DND-41 (cell line): ENCODE data around the gene NFE2L2.

Experiments
- EZH2 ChIP-seq: IDR thresholded peaks from 3 replicates; pipeline ENCODE4 v1.6.1; 2012; ENCODE audit warnings: borderline replicate concordance, low read depth, mild to moderate bottlenecking, moderate library complexity, low read length, inconsistent platforms; ENCODE audit not compliant: severe bottlenecking
- TF ChIP-seq, protein P1 (sequence below): IDR thresholded peaks from 2 replicates; pipeline ENCODE4 v1.5.1; 2012; ENCODE audit warnings: borderline replicate concordance, low read length, moderate library complexity, mild to moderate bottlenecking; ENCODE audit not compliant: poor library complexity, severe bottlenecking; ENCODE audit errors: extremely low read depth

DNA sequence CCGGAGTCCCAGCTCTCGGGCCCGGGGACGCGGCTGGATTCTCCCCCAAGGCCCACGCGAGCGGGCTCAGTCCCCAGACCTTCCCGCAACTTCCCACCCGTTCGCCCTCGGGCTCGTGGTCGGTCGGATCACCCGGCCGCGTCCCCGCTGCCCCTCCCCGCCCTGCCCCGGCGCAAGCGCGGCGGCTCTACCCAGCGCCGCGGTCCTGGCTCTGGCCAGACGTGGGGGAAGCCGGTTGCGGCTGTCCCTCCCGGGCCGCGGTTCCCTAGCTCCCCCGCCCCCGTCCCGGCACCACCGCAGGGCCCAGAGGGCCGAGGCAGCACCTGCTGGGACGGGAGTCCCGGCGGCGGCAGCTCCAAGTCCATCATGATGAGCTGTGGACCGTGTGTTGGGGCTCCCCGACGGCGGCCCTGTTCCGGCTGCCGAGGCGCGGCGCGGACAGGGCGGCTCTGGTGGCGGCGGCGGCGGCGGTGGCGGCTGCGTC lies 276 bp downstream of the NFE2L2 start:
- TF ChIP-seq, protein P1, sequence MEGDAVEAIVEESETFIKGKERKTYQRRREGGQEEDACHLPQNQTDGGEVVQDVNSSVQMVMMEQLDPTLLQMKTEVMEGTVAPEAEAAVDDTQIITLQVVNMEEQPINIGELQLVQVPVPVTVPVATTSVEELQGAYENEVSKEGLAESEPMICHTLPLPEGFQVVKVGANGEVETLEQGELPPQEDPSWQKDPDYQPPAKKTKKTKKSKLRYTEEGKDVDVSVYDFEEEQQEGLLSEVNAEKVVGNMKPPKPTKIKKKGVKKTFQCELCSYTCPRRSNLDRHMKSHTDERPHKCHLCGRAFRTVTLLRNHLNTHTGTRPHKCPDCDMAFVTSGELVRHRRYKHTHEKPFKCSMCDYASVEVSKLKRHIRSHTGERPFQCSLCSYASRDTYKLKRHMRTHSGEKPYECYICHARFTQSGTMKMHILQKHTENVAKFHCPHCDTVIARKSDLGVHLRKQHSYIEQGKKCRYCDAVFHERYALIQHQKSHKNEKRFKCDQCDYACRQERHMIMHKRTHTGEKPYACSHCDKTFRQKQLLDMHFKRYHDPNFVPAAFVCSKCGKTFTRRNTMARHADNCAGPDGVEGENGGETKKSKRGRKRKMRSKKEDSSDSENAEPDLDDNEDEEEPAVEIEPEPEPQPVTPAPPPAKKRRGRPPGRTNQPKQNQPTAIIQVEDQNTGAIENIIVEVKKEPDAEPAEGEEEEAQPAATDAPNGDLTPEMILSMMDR, result no peak
- no peak for TF ChIP-seq EZH2
